NCI-H524 (cell line): Measurements from ENCODE around the gene DHX57.

Experiments
- DNase-seq, 2 experiments: peaks; one replicate each; lab custom pipeline; 2025; lab: John Stamatoyannopoulos, UW

The DHX57 gene, protein sequence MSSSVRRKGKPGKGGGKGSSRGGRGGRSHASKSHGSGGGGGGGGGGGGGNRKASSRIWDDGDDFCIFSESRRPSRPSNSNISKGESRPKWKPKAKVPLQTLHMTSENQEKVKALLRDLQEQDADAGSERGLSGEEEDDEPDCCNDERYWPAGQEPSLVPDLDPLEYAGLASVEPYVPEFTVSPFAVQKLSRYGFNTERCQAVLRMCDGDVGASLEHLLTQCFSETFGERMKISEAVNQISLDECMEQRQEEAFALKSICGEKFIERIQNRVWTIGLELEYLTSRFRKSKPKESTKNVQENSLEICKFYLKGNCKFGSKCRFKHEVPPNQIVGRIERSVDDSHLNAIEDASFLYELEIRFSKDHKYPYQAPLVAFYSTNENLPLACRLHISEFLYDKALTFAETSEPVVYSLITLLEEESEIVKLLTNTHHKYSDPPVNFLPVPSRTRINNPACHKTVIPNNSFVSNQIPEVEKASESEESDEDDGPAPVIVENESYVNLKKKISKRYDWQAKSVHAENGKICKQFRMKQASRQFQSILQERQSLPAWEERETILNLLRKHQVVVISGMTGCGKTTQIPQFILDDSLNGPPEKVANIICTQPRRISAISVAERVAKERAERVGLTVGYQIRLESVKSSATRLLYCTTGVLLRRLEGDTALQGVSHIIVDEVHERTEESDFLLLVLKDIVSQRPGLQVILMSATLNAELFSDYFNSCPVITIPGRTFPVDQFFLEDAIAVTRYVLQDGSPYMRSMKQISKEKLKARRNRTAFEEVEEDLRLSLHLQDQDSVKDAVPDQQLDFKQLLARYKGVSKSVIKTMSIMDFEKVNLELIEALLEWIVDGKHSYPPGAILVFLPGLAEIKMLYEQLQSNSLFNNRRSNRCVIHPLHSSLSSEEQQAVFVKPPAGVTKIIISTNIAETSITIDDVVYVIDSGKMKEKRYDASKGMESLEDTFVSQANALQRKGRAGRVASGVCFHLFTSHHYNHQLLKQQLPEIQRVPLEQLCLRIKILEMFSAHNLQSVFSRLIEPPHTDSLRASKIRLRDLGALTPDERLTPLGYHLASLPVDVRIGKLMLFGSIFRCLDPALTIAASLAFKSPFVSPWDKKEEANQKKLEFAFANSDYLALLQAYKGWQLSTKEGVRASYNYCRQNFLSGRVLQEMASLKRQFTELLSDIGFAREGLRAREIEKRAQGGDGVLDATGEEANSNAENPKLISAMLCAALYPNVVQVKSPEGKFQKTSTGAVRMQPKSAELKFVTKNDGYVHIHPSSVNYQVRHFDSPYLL (N-terminal part only)

DNA sequence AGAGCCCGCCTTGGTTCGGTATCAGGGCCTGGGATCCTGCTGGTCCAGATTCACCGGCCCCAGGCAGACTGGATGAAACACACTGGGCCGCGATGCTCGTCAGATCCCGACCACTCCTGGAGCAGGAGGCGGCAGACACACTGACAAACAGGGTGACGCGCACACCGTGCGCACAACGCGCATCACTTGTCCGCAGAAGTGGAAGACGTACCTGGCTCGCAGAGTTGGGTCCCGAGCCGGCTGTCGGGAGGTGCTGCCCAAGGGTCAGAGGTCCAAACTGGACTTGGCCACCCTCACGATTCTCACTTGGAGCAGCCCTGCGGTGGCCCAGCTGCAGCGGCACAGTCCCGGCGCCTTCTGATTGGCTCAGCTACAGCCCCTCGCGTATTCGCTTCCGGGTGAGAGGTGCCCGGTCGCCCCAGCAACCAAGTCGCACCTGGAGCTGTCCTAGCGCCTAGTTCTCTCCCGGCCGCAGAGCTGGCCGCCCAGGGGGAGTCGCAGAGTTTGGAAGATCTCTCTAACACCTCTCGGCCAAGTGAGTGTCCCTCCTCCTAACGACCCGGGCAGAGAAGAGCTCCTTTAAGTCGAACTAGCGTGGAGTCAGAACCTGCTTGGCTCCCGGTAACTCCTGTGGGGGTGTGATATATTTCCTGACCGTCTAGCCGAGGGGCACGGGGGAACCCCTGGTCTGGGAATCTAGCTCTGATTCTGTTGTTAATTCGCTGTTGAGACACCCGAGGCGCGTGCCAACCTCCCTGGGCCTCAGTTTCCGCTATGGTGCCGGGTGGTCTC is at the start of gene DHX57, which contains the start of gene MORN2:
Gene DHX57 (minus strand): TSS at position 359 of the 792 bp plus-strand sequence. CDS start 7,529 bp downstream, outside the sequence.
Gene MORN2 (plus strand): TSS at position 401 of the 792 bp plus-strand sequence.
- peak; percentile 52 to 80 for DNase-seq

DNA sequence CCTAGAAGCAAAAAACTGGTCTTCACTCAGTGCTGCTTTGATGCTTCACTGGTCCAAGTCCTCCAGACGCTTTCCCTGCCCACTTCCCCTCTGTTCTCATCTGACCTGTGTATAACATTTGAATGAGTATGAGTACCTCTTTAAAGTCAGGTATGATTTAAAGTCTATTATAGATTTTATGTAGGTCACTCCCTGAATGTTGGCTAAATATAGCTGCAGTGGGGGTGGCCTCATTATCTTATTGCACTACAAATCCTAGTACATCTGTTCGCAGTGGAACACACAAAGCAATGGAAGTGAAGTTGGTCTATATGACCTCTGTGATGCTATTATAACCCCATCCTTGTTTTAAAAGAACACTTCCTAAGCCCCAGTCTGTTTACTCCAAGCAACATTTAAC is 47.2 kb upstream of the DHX57 start:
- DNase-seq, result peak in 1 of 2 experiments; percentile 40

DNA sequence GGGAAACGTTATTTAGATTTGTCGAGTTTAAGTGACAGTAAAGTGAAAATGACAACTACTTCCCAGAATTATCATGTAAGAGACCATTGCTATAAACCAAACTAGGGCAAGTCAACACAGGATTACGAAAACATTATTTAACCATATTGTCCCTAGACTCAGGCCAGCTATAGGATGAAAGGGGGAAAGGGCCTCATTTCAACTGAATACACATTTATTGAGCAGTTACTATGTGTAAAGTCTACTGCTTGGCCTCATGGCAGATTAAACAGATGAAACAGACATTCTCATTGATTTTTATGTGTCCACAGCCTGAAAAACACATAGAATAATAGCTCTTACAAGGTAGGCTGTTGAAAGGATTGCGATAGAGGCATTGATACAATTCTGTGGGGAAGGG is 46.7 kb upstream of the DHX57 start:
- DNase-seq, result no peak

DNA sequence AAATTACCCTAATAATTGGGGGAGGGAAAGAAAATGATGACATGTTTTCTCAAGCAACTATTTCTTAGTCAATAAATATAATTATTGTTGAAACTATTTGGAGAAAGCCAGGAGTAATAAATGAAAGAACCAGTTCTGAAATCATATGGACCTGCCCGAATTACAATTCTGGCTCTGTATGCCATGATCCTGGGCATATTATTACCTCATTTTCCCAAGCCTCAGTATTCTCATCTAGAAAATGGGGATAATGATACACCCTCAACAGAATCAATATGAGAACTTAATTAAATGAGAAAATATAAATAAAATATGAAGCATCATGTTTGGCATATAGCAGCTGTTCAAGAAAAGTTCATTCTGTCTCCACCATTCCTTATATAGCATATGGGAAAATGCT is 36.9 kb upstream of the DHX57 start:
- DNase-seq, result no peak

DNA sequence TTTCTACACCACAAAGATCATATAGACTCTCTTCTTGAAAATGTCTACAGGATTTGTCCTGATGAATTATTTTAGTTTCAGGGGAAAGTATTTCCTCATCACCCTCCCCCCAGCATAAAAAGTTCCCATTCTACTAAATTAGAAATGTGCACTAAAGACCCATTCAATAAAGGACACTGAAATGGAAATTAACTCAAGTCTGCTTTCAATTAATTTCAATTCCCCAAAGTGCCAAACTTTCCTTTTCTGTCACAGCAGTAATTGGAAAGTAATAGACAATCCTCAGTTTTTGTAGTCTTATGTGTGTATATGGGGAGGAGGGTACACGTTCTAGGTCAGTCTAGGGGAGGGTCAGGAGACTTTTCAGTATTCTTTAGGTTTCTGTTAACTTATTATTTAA is 35.5 kb upstream of the DHX57 start:
- DNase-seq, result no peak

DNA sequence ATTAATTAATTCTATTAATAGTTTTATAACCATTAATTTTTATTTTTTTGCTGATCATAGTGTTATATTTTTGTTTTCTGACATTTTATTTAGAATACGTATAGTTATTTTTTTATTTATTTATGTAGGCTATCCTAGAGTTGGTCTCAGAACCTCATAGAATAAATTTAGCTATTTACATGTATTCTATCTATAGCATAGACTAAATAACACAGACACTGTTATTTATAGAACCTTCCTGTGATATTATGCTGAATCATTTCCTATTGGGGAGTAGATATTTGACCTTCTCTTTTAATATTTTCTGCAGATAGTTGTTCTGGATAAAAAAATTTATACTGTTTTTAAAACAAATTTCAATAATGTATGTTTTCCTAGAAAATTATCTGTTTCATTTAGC is 34.1 kb upstream of the DHX57 start:
- DNase-seq, result no peak

DNA sequence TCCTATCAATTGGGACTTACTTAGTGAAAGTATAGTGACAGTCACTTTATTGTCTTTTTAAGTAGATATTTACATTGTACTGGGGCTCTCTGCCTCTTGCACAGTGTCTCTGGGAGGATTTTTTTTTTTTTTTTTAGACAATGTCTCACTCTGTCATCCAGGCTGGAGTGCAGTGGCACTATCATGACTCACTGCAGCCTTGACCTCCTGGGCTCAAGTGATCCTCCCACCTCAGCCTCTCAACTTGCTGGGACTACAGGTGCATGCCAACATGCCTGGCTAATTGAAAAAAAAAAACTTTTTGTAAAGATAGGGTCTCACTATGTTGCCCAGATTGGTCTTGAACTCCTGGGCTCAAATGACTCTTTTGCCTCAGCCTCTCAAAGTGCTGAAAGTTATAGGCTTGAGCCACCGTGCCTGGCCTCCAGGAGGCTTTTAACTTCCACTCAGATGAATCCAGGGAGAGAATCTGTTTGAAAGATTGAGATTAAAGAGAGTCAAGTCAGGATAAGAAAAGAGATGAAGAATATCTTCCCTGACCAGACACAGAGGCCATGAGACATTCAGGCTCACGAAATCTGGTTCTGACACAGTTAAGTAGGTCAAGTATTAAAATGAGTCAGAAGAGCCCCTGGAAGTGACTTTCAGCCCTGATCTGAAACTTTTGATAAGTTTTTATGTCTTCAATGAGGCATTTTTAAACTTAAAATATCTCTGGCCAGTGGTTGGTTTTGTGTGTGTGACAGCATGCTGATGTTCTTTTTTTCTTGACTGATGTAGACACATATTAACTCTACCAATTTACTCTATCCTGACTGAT is 32.2 kb upstream of the DHX57 start:
- DNase-seq, result no peak

DNA sequence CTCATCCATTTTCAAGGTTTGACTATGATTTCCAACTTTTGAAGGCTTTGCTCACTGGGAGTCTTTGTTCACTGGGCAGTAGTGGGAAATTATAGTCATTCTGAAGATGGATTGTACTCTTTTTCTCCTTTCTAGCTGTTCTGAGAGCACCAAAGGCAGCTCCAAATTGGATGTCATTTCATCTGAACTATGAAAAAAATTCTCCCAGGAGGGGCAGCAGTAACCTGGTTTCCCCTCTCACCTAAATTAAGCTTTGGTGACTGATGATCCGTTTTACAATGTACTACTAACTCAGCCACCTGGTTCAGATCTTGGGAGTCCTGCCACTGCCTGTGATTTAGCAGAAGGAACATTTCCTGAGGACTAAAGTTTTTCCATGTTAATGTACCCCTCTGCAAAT is 31.5 kb upstream of the DHX57 start:
- DNase-seq, result no peak

DNA sequence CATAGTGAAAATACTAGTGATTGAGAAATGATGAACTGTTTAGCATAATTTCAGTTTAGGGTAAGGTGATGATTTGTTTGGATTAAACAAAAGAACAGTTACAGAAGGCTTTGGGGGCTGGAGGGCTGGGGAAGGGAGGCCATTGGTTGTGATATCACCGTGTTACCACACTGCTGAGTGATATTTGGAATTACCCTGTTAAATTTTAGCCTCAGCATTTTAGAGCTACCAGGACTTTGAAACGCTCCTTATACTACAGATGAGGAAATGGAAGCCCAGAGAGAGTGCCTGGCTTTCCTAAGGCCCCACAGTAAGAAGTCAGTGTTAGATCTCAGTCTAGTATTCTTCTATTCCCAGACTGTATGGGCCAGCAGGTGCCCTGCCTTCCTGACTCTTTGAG is 29.5 kb upstream of the DHX57 start:
- DNase-seq, result no peak

DNA sequence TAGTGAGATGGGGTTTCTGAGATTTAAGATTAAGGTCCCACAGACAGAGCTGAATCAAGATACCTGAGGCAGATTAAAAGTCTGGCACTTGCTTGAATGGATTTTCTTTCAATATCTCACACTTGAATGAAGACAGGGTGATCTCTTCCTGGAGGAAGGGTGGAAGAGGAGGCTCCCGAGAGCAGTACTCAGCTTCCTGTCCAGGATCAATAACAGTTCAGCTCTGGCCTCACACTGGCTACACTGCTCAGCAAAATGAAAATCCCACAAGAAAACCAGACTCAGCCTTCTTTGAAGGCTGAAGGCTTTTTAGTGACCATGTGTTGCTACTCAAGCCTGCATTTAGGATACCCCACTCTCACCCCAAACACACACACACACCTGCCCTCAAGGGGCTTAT is 25.0 kb upstream of the DHX57 start:
- DNase-seq, result no peak

DNA sequence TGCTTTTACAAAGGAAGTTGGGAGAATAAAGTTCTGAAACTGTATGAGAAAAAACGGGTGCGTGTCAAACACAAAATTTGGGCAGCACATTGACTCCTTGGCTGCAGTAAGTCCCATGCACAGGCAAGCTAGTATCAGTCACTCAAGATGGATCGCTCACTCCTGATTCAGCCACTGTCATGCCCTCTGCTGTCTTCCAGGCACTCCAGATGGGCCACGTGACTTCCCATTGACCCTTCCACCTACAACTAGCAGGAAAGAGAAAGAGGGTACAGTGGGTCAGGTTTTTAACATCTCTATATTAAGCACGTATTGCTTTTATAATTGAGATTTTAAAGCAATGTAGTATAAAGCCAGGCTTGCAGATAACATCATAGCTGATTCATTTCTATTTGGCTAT is 22.5 kb upstream of the DHX57 start:
- DNase-seq, result no peak

DNA sequence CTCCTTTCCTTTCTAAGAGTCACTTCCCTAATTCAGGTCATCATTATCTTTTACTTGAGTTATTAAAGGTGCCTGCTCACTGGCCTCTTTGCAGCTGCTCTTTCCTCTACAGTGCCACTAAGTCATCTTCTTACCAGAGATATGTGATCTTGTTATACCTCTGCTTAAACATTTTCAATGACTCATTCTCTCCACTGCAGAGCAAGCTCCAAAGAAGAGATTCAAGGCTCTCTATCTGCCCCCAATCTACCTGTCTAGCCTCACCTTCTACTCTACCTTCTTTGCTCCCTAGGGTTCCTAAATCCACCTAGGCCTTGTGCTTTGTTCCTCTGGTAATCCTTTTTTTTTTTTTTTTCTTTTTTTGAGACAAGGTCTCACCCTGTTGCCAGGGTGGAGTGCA is 17.1 kb upstream of the DHX57 start:
- no peak for DNase-seq

DNA sequence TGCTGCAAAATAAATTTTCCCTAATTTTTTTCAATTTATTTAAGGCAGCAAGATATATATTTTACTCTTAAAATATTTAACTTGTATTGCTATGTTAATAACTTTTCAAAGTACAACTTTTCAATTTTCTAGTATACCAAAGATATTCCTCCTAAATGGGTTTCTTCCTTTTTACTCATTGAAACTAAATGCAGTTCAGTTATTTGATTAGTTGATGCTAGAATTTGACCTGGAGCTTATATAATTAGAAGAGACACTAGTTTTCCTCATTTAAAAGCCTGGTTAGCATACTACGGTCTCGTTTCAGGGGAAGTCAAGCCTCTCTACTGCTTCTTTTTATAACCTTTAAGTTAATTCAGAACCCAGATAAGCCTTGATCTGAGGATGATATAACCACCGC is 13.8 kb upstream of the DHX57 start, which contains the start of gene ARHGEF33:
Gene ARHGEF33 (plus strand): TSS at position 301 of the 400 bp plus-strand sequence. CDS start 29,573 bp downstream, outside the sequence.
- DNase-seq, result no peak

DNA sequence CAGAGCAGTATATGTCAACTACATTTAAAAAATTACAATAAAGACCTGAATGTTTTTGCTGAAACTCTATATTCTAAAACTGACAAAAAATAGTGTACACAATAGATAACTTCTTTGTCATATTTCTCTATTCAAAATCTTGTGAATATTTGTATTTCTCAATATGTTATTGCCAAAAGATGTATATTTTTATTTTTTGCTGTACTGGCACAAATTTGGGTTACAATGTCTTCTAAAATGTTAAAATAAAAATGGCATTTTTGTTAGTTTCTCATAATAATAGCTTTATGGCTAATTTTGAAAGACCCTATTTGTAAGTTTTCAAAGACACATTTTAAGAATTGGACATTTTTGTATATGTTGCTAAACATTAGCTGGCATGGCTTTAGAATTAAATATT is 13.3 kb upstream of the DHX57 start:
- no peak for DNase-seq

DNA sequence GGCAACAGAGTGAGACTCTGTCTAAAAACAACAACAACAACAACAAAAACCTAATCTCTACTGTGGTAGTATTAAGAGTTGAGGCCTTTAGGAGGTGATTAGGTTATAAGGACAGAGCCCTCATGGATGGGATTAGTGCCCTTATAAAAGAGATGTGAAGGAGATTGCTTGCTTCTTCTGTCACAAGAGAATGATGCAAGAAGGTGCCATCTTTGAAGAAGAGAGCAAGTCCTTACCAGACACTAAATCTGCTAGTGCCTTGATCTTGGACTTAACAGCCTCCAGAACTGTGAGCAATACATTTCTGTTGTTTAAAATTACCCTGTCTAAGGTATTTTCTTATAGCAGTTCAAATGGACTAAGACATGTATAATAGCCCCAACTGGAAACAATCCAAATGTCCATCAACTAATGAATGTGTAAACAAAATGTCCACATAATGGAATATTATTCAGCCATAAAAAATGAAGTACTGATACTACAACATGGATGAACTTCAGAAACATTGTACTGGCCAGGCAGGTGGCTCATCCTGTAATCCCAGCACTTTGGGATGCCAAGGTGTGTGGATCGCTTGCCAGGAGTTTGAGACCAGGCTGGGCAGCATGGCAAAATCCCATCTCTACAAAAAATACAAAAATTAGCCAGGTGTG is 12.3 kb upstream of the DHX57 start:
- no peak for DNase-seq

DNA sequence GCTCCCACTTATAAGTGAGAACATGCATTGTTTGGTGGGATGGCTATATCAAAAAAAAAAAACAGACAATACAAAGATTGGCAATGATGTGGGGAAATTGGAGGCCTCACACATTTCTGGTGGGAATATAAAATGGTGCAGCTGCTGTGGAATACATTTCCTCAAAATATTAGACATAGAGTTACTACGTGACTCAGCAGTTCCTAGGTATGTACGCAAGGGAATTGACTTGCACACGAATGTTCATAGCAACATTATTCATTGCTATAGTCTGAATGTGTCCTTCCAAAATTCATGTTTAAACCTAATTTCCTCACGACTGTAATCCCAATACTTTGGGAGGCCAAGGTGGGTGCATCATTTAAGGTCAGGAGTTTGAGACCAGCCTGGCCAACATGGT is 11.6 kb upstream of the DHX57 start:
- no peak for DNase-seq

DNA sequence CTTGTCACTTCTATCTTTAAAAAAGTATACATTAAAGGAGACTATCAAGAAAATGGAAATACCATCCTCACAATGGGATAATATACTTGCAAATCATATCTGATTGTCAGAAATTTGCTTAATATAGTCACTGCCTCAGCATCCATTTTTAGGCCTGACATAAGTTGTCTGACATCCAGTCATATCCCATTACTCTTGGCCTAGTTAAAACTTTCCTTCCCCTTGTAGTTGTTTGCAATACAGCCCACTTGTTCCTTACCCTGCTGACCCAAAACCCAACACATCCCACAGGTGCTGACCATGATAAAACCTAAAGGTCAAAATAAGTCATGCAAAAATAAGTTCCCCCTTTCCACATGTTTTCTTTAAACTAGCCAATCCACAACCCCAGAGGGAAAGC is 10.3 kb upstream of the DHX57 start:
- DNase-seq, result no peak

DNA sequence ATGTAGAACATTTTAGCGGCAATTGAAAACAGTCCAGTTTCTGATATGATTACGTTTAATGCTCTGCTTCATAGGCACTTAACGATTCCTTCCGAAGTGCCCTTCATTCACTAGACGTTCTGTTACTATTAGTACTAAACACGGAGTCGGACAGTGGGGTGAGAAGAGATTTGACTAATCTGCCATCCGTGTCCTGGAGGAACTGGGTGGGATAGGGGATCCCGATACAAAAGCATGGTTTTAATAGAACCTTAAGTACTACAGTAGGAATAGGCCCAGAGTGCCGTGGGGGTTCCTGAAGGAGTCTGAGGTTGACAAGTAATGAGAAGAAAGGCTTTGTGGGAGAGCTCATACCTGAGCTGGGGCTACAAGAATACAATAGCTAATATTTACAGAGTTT is 673 bp upstream of the DHX57 start:
- peak in 1 of 2 experiments; percentile 12 for DNase-seq

DNA sequence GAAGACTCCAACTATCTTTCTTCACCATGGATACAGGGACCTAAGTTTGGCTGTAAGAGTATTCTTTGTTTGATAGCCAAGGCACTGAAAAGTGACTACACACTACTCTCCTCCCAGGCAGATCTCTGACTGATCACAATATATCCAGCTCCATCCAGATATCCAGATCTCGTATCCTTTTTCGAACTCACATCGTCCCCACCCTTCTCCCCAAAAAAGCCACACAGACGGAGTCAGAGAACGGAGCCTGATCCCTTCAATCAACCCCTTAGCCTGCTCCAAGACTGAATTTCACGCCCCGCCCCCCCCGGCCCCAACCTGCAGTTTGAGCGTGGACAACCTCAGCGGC is 533 bp downstream of the DHX57 start:
- DNase-seq, result peak in 1 of 2 experiments; percentile 22

DNA sequence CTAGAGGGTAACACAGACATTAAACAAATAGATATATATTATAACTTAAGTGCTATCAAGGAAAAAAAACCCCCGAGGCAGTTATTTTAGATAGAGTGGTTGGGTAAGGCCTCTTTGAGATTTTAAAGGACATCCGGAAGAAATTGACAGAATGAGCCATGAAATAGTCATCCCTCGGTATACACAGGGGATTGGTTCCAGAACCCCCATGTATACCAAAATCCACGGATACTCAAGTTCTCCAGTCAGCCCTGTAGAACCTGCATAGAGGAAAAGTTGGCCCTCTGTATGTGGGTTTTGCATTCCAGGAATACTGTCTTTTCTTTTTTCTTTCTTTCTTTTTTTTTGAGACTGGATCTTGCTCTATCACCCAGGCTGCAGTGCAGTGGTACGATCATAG is 2.0 kb downstream of the DHX57 start:
- DNase-seq, result no peak
